ENCODE measurements around the gene BCL2L12.

BCL2L12 gene

DNA sequence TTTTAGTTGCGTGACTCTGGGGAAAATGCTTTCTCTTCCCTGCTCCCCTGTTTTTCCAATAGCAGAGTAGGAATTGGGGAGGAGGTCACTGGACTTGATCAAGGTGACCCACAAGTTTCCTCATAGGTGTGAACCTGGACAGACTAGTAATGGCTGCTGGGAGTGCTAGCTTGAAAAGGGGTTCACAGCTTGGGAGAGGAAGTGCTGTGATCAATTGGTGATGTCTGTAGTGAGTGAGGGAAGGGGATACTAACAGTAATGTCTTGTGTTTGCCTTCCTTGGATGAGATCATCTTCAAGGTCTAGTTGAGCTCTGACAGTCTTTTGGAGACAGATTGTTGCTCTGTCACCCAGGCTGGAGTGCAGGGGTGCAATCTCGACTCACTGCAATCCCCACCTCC, 1.7 kb downstream of the BCL2L12 start:
- Mint-ChIP-seq H3K9me3 (no peaks in the 10 kb centered on the region), H3K27ac (peak overlapping the region; percentile 93), H3K4me3 (peak overlapping the region; percentile 97), H3K36me3 (ENCODE audit: low read depth) (peaks cover 22% of the 10 kb centered on the region), H3K27me3 (no peaks in the 10 kb centered on the region), H3K4me1 (ENCODE audit: low read depth) (peaks cover 46% of the 10 kb centered on the region)

GRCh38 chr19:49669516-49669915, 3.8 kb downstream of the BCL2L12 start:
- Mint-ChIP-seq H3K36me3 (ENCODE audit: low read depth) (peaks cover 20% of the 10 kb centered on the region), H3K4me3 (no peak overlapping the region), H3K4me1 (ENCODE audit: low read depth) (peaks cover 27% of the 10 kb centered on the region), H3K27ac (no peak overlapping the region), H3K27me3 (no peaks in the 10 kb centered on the region), H3K9me3 (no peaks in the 10 kb centered on the region)

DNA sequence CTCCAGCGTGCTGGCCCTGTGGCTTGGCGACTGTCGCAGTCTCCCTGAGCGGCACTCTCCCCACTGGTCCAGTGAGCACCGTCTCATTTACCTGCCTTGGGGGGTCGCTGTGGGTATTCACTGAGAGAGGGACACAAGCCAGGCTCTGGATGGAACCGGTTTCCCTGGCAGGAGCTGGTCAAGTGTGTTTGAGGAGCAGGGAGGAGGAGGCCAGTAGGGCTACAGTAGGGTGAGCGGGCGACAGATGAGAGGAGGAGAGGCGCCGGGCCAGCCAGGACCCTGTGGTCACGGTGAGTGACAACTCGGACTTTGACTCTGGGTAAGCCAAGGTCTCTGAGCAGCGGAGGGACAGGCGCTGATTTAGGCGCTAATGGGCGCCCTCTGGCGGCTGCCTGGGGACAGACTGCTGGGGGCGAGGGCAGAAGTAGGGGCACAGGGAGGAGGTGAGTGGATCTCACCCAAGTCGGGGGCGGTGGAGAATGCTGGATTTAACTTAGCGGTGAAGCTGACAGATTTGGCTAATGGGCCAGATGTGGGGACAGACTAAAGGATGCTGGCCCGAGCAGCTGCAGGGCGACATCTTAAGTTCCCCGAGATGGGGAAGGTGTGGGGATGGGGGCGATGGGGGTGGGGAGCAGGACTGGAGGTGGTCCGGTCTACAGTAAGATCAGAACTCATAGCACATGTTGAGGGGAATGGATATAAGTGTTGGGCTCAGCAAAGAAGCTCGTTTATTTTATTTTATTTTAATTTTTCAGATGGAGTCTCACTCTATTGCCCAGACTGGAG, 6.6 kb downstream of the BCL2L12 start:
- Mint-ChIP-seq H3K36me3 (ENCODE audit: low read depth) (peaks cover 22% of the 10 kb centered on the region), H3K4me3 (no peak overlapping the region), H3K27me3 (no peaks in the 10 kb centered on the region), H3K4me1 (ENCODE audit: low read depth) (peaks cover 19% of the 10 kb centered on the region), H3K27ac (no peak overlapping the region), H3K9me3 (no peaks in the 10 kb centered on the region)

GRCh38 chr19:49676136-49676783, 10.5 kb downstream of the BCL2L12 start:
- peak overlapping the region; percentile 94 for H3K27ac Mint-ChIP-seq
- peaks cover 44% of the 10 kb centered on the region for H3K4me1 Mint-ChIP-seq (ENCODE audit: low read depth)
- H3K4me3 Mint-ChIP-seq = peak overlapping the region; percentile 98
- H3K27me3 Mint-ChIP-seq = no peaks in the 10 kb centered on the region
- H3K9me3 Mint-ChIP-seq = no peaks in the 10 kb centered on the region
- peaks cover 29% of the 10 kb centered on the region for H3K36me3 Mint-ChIP-seq (ENCODE audit: low read depth)

- Mint-ChIP-seq H3K4me3 (peak overlapping the region; percentile 98), H3K27me3 (no peaks in the 10 kb centered on the region), H3K9me3 (no peaks in the 10 kb centered on the region), H3K36me3 (ENCODE audit: low read depth) (peaks cover 28% of the 10 kb centered on the region), H3K4me1 (ENCODE audit: low read depth) (peaks cover 43% of the 10 kb centered on the region), H3K27ac (peak overlapping the region; percentile 100)
These were observed 11.1 kb downstream of the BCL2L12 start for GRCh38 chr19:49676784-49677230.

DNA sequence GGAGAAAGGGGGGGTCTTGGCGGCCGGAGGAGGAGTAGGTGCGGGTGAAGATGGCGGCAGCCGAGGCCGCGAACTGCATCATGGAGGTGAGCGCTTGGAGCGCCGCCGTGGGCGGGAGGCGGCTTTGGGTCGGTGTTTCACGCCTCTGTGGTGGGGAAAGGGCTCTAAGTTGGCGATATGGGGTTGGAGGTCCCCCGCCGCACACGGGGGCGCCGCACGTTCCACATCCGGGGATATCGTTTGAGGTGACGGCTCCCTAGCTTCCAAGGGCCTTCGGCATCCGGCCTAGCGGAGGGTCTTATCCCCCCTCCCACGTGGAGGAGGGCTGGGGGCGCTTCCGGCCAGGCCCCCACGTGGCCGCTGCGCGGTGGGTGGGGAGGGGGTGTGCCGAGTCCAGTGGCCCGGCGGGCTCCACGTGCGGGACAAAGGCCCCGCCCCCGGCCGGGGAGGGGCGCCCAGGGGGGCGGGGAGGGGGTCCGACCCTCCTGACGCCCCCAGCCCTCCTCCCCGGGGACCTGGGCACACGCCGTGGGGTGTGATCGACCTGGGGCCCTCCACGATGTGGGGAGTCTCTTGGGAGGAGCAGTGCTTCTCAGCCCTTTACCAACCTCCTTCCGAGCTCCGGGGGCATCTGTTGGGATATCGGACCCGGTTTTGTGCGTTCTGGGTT, 11.6 kb downstream of the BCL2L12 start, which contains the start of gene PRMT1:
TSS of gene PRMT1 (plus strand) at position 41 of the 670 bp plus-strand sequence. CDS start at position 51, 10 bp downstream.
- H3K4me1 Mint-ChIP-seq (ENCODE audit: low read depth) = peaks cover 43% of the 10 kb centered on the region
- H3K27me3 Mint-ChIP-seq = no peaks in the 10 kb centered on the region
- H3K36me3 Mint-ChIP-seq (ENCODE audit: low read depth) = peaks cover 32% of the 10 kb centered on the region
- H3K4me3 Mint-ChIP-seq = peak within 1 kb of the TSS; percentile 98
- no peaks in the 10 kb centered on the region for H3K9me3 Mint-ChIP-seq
- H3K27ac Mint-ChIP-seq = peak within 1 kb of the TSS; percentile 100

DNA sequence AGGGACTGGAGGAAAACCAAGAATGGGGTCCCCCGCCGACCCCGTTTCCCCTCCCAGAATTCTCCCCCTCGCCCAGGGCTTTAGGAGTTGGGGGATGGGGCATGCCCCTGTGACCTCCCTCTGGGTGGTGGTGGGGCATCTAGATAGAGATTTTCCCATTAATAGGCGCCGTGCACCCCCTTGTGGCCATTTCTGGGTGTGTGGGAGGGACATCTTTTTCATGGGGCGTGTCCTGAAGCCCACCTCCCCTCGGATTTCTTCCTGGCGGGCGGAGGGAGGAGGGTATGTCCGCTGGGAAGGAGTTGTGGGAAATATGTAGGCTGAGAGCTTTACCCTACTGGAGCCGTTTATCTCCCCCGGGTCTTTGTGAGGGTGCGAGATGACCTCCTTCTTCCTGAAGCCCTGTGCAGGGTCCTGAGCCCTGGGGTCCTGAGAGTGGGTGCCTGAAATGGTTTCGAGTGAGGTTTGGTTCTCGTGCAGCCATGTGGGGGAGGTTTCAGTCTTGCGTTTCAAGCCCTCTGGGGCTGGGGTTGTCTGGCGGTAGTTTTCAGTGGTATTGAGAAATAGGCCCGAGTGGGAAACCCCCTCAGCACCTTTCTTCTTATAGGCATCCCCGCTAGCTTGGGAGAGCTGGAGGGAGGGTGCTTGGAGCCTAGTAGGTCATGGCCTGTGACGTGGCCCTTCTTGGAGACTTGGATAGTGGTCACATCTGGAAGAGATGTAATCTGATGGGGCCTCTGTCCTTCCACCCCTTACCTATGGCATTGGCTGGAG, 12.4 kb downstream of the BCL2L12 start:
- H3K9me3 Mint-ChIP-seq = no peaks in the 10 kb centered on the region
- H3K4me1 Mint-ChIP-seq (ENCODE audit: low read depth) = peaks cover 44% of the 10 kb centered on the region
- peak overlapping the region; percentile 98 for H3K4me3 Mint-ChIP-seq
- H3K27me3 Mint-ChIP-seq = no peaks in the 10 kb centered on the region
- H3K36me3 Mint-ChIP-seq (ENCODE audit: low read depth) = peaks cover 39% of the 10 kb centered on the region
- H3K27ac Mint-ChIP-seq = peak overlapping the region; percentile 92

GRCh38 chr19:49678985-49679770, 13.4 kb downstream of the BCL2L12 start:
- H3K27ac Mint-ChIP-seq = peak overlapping the region; percentile 84
- peak overlapping the region; percentile 98 for H3K4me3 Mint-ChIP-seq
- peaks cover 45% of the 10 kb centered on the region for H3K36me3 Mint-ChIP-seq (ENCODE audit: low read depth)
- peaks cover 44% of the 10 kb centered on the region for H3K4me1 Mint-ChIP-seq (ENCODE audit: low read depth)
- H3K27me3 Mint-ChIP-seq = no peaks in the 10 kb centered on the region
- no peaks in the 10 kb centered on the region for H3K9me3 Mint-ChIP-seq

- Mint-ChIP-seq H3K27me3 (no peaks in the 10 kb centered on the region), H3K27ac (peak overlapping the region; percentile 84), H3K9me3 (no peaks in the 10 kb centered on the region), H3K4me3 (peak overlapping the region; percentile 98), H3K4me1 (ENCODE audit: low read depth) (peaks cover 44% of the 10 kb centered on the region), H3K36me3 (ENCODE audit: low read depth) (peaks cover 47% of the 10 kb centered on the region)
These were observed 14.2 kb downstream of the BCL2L12 start for GRCh38 chr19:49679771-49680413.

DNA sequence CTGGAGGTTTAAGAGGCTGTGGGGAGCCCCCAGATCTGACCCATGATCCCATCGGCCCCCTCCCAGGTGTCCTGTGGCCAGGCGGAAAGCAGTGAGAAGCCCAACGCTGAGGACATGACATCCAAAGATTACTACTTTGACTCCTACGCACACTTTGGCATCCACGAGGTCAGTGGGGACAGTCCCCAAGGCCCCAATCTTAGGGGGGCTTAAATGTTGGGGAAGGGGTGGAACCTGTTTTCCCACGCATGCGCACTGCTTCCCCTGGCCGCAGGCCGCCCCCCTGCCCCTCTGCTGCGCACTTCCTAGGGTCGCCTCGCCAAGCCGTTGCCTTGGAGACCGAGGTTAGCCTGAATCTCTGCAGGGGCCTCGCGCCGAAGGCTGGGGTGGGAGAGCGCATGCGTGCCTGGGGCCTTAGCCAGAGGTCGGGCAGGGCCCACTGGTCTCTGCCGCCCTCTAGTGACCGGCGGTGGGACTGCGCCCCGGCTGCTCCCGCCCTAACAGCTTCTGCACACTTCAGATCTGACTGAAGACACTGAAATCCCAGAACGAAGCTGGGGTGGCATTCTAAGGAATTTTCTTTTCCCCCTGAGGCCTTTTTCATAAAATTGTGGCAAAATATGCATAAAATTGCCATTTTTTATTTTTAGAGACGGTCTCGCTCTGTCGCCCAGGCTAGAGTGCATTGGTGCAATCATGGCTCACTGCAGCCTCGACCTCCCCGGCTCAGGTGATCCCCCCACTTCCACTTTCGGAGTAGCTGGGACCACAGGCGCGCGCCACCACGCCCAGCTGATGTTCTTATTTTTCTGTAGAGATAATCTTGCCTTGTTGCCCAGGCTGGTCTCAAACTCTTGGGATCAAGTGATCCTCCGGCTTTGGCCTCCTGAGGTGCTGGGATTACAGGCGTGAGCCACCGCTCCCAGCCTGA, 15.0 kb downstream of the BCL2L12 start:
- Mint-ChIP-seq H3K27ac (peak overlapping the region; percentile 84), H3K9me3 (no peaks in the 10 kb centered on the region), H3K27me3 (no peaks in the 10 kb centered on the region), H3K36me3 (ENCODE audit: low read depth) (peaks cover 55% of the 10 kb centered on the region), H3K4me1 (ENCODE audit: low read depth) (peaks cover 44% of the 10 kb centered on the region), H3K4me3 (peak overlapping the region; percentile 98)

- H3K4me3 Mint-ChIP-seq = no peak overlapping the region
- H3K4me1 Mint-ChIP-seq (ENCODE audit: low read depth) = peaks cover 38% of the 10 kb centered on the region
- no peaks in the 10 kb centered on the region for H3K27me3 Mint-ChIP-seq
- H3K27ac Mint-ChIP-seq = no peak overlapping the region
- H3K36me3 Mint-ChIP-seq (ENCODE audit: low read depth) = peaks cover 62% of the 10 kb centered on the region
- no peaks in the 10 kb centered on the region for H3K9me3 Mint-ChIP-seq
These were observed 16.1 kb downstream of the BCL2L12 start for GRCh38 chr19:49681830-49682229.

GRCh38 chr19:49682274-49682673, 16.5 kb downstream of the BCL2L12 start:
- H3K4me1 Mint-ChIP-seq (ENCODE audit: low read depth) = peaks cover 41% of the 10 kb centered on the region
- H3K9me3 Mint-ChIP-seq = no peaks in the 10 kb centered on the region
- H3K27ac Mint-ChIP-seq = no peak overlapping the region
- H3K4me3 Mint-ChIP-seq = no peak overlapping the region
- no peaks in the 10 kb centered on the region for H3K27me3 Mint-ChIP-seq
- H3K36me3 Mint-ChIP-seq (ENCODE audit: low read depth) = peaks cover 63% of the 10 kb centered on the region

DNA sequence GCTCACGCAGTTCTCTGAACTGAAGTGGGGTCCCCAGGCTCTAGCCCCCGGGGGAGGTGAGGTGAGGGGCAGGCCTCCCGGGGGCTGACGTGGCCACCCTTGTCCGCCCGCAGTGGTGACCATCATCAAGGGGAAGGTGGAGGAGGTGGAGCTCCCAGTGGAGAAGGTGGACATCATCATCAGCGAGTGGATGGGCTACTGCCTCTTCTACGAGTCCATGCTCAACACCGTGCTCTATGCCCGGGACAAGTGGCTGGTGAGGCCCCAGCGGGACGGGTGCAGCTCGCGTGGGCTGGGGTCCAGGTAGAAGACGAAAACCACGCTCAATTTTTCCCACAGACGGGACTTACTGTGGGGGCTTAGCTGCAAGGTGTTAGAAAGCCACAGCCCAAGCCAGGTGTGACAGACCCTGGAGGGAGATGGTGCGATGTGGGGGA, 18.1 kb downstream of the BCL2L12 start:
- no peak overlapping the region for H3K4me3 Mint-ChIP-seq
- no peak overlapping the region for H3K27ac Mint-ChIP-seq
- no peaks in the 10 kb centered on the region for H3K9me3 Mint-ChIP-seq
- peaks cover 45% of the 10 kb centered on the region for H3K4me1 Mint-ChIP-seq (ENCODE audit: low read depth)
- H3K27me3 Mint-ChIP-seq = no peaks in the 10 kb centered on the region
- peaks cover 68% of the 10 kb centered on the region for H3K36me3 Mint-ChIP-seq (ENCODE audit: low read depth)

All from stimulated activated naive CD8-positive, alpha-beta T cell treated with anti-CD3 and anti-CD28 coated beads, Interleukin-15, Interleukin-2, amounts not matched to agents 100 ng/mL and 50 ng/mL, for 24 hours (primary cell).